IMR-90 (cell line): ENCODE data around the gene MRPL12. TPM values are rescaled to one million over a fixed set of nuclear protein-coding genes. Genes with fewer than 3 reads are reported as not detected.

Experiments used
- ATAC-seq: fragments of 200-7000 bp; cut with Tn5 transposase; 2 replicates; pipeline ENCODE4 v1.9.1; 2020; ENCODE audit warnings: low read depth, mild to moderate bottlenecking, moderate library complexity
- BruUV-seq: library from RNA; stranded (reverse); fragments of 400-500 nt; replicated peaks from 2 replicates; lab custom pipeline; 2021; lab: Mats Ljungman, UMichigan
- CTCF ChIA-PET: fragments of 300-600 bp; formaldehyde crosslinking; extraction: SDS; loops from one replicate; lab custom pipeline; 2021; ENCODE audit warnings: antibody characterized with exemption; lab: Yijun Ruan, JAX
- POLR2A ChIA-PET: fragments of 300-600 bp; sonication (Branson Sonifier 250); formaldehyde crosslinking; loops from one replicate; lab custom pipeline; 2022; ENCODE audit warnings: antibody characterized with exemption; ENCODE audit not compliant: unreplicated experiment; lab: Charles Lee
- DNase-seq: peaks from one replicate; pipeline ENCODE4 v3.0.0; 2013
- H2AFZ ChIP-seq: replicated peaks from 2 replicates; pipeline ENCODE3; 2013; ENCODE audit warnings: low read length, mild to moderate bottlenecking; ENCODE audit not compliant: poor library complexity
- H2AK5ac ChIP-seq: 2 replicates; pipeline ENCODE4 v1.6.1; 2013; ENCODE audit warnings: low read depth, low read length, inconsistent platforms
- H2AK9ac ChIP-seq: replicated peaks from 2 replicates; pipeline ENCODE3; 2013; ENCODE audit warnings: mild to moderate bottlenecking, low read depth, low read length, moderate library complexity; ENCODE audit not compliant: poor library complexity
- H2BK120ac ChIP-seq: 2 replicates; pipeline ENCODE4 v1.6.1; 2013; ENCODE audit warnings: low read depth, low read length, inconsistent platforms
- H2BK15ac ChIP-seq: 3 replicates; pipeline ENCODE4 v1.6.1; 2013; ENCODE audit warnings: low read depth, low read length, inconsistent platforms
- H2BK20ac ChIP-seq: 2 replicates; pipeline ENCODE4 v1.6.1; 2013; ENCODE audit warnings: low read depth, mild to moderate bottlenecking, inconsistent platforms, low read length, moderate library complexity
- H2BK5ac ChIP-seq: 2 replicates; pipeline ENCODE4 v1.6.1; 2013; ENCODE audit warnings: mild to moderate bottlenecking, low read depth, low read length, inconsistent platforms; ENCODE audit not compliant: poor library complexity, severe bottlenecking
- H3K14ac ChIP-seq: replicated peaks from 2 replicates; pipeline ENCODE4 v1.6.1; 2013; ENCODE audit warnings: low read depth, low read length, inconsistent platforms
- H3K18ac ChIP-seq: 2 replicates; pipeline ENCODE4 v1.6.1; 2013; ENCODE audit warnings: low read depth, low read length, control low read depth
- H3K23ac ChIP-seq: 2 replicates; pipeline ENCODE4 v1.6.1; 2013; ENCODE audit warnings: low read depth, low read length, inconsistent platforms
- H3K27ac ChIP-seq: 2 replicates; pipeline ENCODE4 v1.5.1; 2013; ENCODE audit warnings: mild to moderate bottlenecking, control low read depth, low read length; ENCODE audit not compliant: insufficient read depth
- H3K27me3 ChIP-seq: 2 replicates; pipeline ENCODE4 v1.6.1; 2013; ENCODE audit warnings: low read length; ENCODE audit not compliant: control insufficient read depth, insufficient read depth
- H3K36me3 ChIP-seq: 2 replicates; pipeline ENCODE4 v1.6.1; 2013; ENCODE audit warnings: low read length, mixed read lengths; ENCODE audit not compliant: control insufficient read depth, insufficient read depth
- H3K4ac ChIP-seq: 2 replicates; pipeline ENCODE4 v1.6.1; 2013; ENCODE audit warnings: low read depth, low read length, inconsistent platforms
- H3K4me1 ChIP-seq: 2 replicates; pipeline ENCODE4 v1.6.1; 2013; ENCODE audit warnings: low read length, mixed read lengths; ENCODE audit not compliant: control insufficient read depth, insufficient read depth
- H3K4me2 ChIP-seq: 2 replicates; pipeline ENCODE4 v1.6.1; 2013; ENCODE audit warnings: low read depth, mild to moderate bottlenecking, control low read depth, low read length, moderate library complexity
- H3K4me3 ChIP-seq: 2 replicates; pipeline ENCODE4 v1.5.1; 2013; ENCODE audit warnings: low read depth, mild to moderate bottlenecking, control low read depth, low read length, moderate library complexity; ENCODE audit not compliant: insufficient read depth
- H3K56ac ChIP-seq: 2 replicates; pipeline ENCODE4 v1.6.1; 2013; ENCODE audit warnings: low read length, inconsistent platforms; ENCODE audit not compliant: insufficient read depth; ENCODE audit errors: extremely low read depth
- H3K79me1 ChIP-seq, 2 experiments: 2 replicates each; pipeline ENCODE4 v1.6.1; 2013; ENCODE audit warnings: low read length in 2 of 2, inconsistent platforms in 1 of 2, low read depth in 1 of 2
- H3K9ac ChIP-seq: 2 replicates; pipeline ENCODE4 v1.6.1; 2013; ENCODE audit warnings: low read depth, low read length, control low read depth
- H3K9me1 ChIP-seq: 2 replicates; pipeline ENCODE4 v1.6.1; 2013; ENCODE audit warnings: low read length, inconsistent platforms; ENCODE audit not compliant: insufficient read depth
- H3K9me3 ChIP-seq: 2 replicates; pipeline ENCODE4 v1.6.1; 2013; ENCODE audit warnings: low read length; ENCODE audit not compliant: control insufficient read depth, insufficient read depth
- H4K20me1 ChIP-seq: 2 replicates; pipeline ENCODE4 v1.6.1; 2013; ENCODE audit warnings: low read length, inconsistent platforms; ENCODE audit not compliant: insufficient read depth
- H4K5ac ChIP-seq: 2 replicates; pipeline ENCODE4 v1.6.1; 2013; ENCODE audit warnings: mild to moderate bottlenecking, low read depth, low read length, control low read depth
- H4K8ac ChIP-seq, 2 experiments: 2 replicates each; pipeline ENCODE4 v1.6.1; 2013; ENCODE audit warnings: low read depth in 2 of 2, low read length in 2 of 2, control low read depth in 1 of 2, inconsistent platforms in 1 of 2
- H4K91ac ChIP-seq: 2 replicates; pipeline ENCODE4 v1.6.1; 2013; ENCODE audit warnings: low read depth, low read length, inconsistent platforms; ENCODE audit not compliant: insufficient read depth
- BHLHE40 ChIP-seq: fragments of 150-350 bp; IDR thresholded peaks from 2 replicates; pipeline ENCODE4 v1.6.1; 2016; ENCODE audit warnings: mild to moderate bottlenecking, low read depth, low read length
- CEBPB ChIP-seq: IDR thresholded peaks from 2 replicates; pipeline ENCODE4 v1.6.1; 2012; ENCODE audit warnings: low read depth, low read length, improper control_type of control experiment
- FOS ChIP-seq: fragments of 150-350 bp; IDR thresholded peaks from 2 replicates; pipeline ENCODE4 v1.6.1; 2016; ENCODE audit warnings: low read depth, low read length
- MAZ ChIP-seq: IDR thresholded peaks from 2 replicates; pipeline ENCODE4 v1.6.1; 2012; ENCODE audit warnings: low read depth, mild to moderate bottlenecking, low read length, improper control_type of control experiment, moderate library complexity, borderline replicate concordance
- POLR2A ChIP-seq: IDR thresholded peaks from 2 replicates; pipeline ENCODE4 v1.6.1; 2012; ENCODE audit warnings: mild to moderate bottlenecking, low read depth, low read length
- RAD21 ChIP-seq: IDR thresholded peaks from 2 replicates; pipeline ENCODE4 v1.6.1; 2012; ENCODE audit warnings: low read length, improper control_type of control experiment
- RCOR1 ChIP-seq: IDR thresholded peaks from 2 replicates; pipeline ENCODE4 v1.6.1; 2012; ENCODE audit warnings: mild to moderate bottlenecking, low read length, improper control_type of control experiment; ENCODE audit not compliant: insufficient replicate concordance
- RFX5 ChIP-seq: IDR thresholded peaks from 2 replicates; pipeline ENCODE4 v1.8.0; 2012; ENCODE audit warnings: low read depth, mild to moderate bottlenecking, low read length, moderate library complexity
- SMC3 ChIP-seq: fragments of 150-350 bp; IDR thresholded peaks from 2 replicates; pipeline ENCODE4 v1.6.1; 2016; ENCODE audit warnings: low read depth, mild to moderate bottlenecking, antibody characterized with exemption, low read length, moderate library complexity
- WGBS, 2 experiments: methylation state at CpG; one replicate each; pipeline versions ENCODE4 v1.1.5 to v1.1.7; 2013; ENCODE audit warnings: missing lambda C conversion rate in 2 of 2; ENCODE audit not compliant: insufficient read length in 1 of 2; ENCODE audit errors: extremely low coverage in 2 of 2; 5-methylcytosine and 5-hydroxymethylcytosine counted together
- dilution Hi-C: fragments of 300-500 bp; cut with HindIII; formaldehyde crosslinking; loops from one replicate; pipeline ENCODE4 v1.14.3; 2018; ENCODE audit warnings: low sequenced_read_pairs; ENCODE audit not compliant: unreplicated experiment
- in situ Hi-C: fragments of 300-500 bp; cut with MboI; formaldehyde crosslinking; loops from 3 replicates; pipeline ENCODE4 v1.14.3; 2019; ENCODE audit warnings: low sequenced_read_pairs, inconsistent platforms, mixed read lengths
- intact Hi-C: fragments of 100-400 bp; cut with micrococcal nuclease; formaldehyde crosslinking; loops from 2 replicates; pipeline ENCODE4 v1.10.0; 2022
- polyA plus RNA-seq, 3 experiments: library from polyadenylated mRNA; depleted of rRNA; stranded (reverse); fragments of >200 nt; gene quantifications; 2 replicates each; pipeline ENCODE4 v1.2.3, GENCODE V29; 2012; ENCODE audit warnings: low replicate concordance in 1 of 3
- total RNA-seq: library from RNA; depleted of rRNA; stranded (reverse); fragments of >200 nt; gene quantifications from 2 replicates; pipeline ENCODE4 v1.2.3, GENCODE V29; 2012
- TF ChIP-seq, protein P1 (sequence below): fragments of 150-350 bp; IDR thresholded peaks from 2 replicates; pipeline ENCODE4 v1.6.1; 2016; ENCODE audit warnings: low read depth, mild to moderate bottlenecking, low read length, moderate library complexity, borderline replicate concordance
- TF ChIP-seq, protein P2 (sequence below): conservative IDR thresholded peaks from 2 replicates; pipeline ENCODE4 v1.5.1; 2012; ENCODE audit warnings: mild to moderate bottlenecking, low read depth, low read length, improper control_type of control experiment
- TF ChIP-seq, protein P3 (sequence below): fragments of 150-350 bp; IDR thresholded peaks from 2 replicates; pipeline ENCODE4 v1.6.1; 2017; ENCODE audit warnings: mild to moderate bottlenecking, antibody characterized with exemption, low read length, low read depth

The MRPL12 gene
- total and polyA plus RNA-seq, 2 of the 4 experiments (the other 2 are of a cell fraction) = 17.2 to 111 TPM

DNA sequence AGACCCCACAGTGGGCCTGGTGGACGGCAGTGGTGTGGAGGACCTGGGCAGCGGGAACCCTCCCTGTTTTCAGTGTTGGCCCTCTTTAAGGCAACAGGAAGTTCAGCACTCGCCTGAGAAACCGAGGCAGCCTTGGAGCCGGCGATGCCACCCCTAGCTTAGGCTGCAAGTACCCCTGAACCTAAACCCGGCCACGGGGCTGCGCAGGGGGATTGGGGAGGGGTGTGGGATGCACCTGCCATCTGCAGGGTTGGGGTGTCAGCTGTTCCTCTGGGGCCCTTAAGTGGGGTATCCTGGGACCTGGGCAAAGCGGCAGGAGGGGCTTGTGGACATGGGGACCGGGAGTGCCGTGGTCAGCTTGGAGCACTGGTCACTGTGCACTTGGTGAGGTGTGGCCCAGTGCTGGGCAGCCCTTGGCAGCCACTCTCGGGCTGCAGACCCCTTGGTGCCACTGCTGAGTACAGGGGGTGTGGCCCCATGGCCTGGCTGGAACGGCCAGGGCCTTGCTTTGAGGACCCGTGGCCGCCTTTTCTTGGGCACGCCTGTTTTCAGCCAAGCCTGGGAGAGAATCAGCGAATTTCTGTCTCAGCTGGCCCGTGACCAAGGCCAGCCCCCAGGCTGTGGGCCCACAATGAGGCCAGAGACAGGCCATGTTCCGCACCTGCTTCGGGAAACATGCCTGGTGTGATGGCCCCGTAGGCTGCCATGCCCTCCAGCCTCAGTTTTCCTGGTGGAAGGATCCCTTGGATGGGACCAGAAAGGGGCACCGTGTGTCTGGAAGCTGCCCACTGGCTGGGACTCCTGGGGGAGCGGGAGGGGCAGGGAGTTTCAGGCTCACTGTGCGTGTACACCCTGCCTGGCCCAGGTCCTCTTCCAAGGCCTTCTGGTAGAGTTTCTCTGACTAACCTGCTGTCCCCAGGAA, 4.8 kb downstream of the MRPL12 start (continued):
- no peak for TF ChIP-seq RCOR1

DNA sequence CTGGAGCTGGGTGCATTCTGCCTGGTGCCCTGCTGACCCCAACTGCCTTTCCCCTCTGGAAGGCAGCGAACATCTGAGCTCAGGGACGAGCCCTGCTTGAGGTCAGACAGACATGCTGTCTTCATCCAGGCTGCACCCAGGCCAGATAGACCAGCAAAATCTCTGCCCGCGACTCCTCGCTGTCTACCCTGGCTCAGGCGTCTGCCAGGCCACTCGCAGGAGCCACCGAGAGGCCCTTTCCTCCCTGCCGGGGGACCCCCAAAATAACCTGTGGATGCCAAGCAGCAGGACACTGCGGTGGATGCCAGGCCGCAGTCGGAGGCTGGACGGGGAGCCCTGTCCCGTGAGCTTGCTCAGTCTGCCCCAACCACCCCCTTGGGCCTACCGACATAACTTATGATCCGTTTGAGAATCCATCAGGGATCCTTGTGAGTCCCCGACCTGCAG, 5.6 kb downstream of the MRPL12 start:
- Histone ChIP-seq H3K79me1 (peaks cover 19 to 47% of the 10 kb centered on the region in 2 experiments), H3K9ac (no peak overlapping the region), H3K14ac (no peak overlapping the region), H2BK5ac (no peak overlapping the region), H3K23ac (no peak overlapping the region), H3K36me3 (peaks cover 16% of the 10 kb centered on the region), H4K20me1 (peaks cover 3% of the 10 kb centered on the region), H3K4me3 (no peak overlapping the region), H2AK9ac (no peak overlapping the region), H3K56ac (no peak overlapping the region), H3K9me1 (peaks cover 8% of the 10 kb centered on the region), H4K5ac (no peak overlapping the region), H2AK5ac (no peak overlapping the region), H3K4ac (no peak overlapping the region), H2BK15ac (no peak overlapping the region), H3K18ac (no peak overlapping the region), H2AFZ (no peak overlapping the region), H3K27ac (no peak overlapping the region), H3K4me1 (peaks cover 23% of the 10 kb centered on the region), H3K27me3 (no peaks in the 10 kb centered on the region), H2BK20ac (no peak overlapping the region), H4K8ac (no peak overlapping the region), H3K9me3 (no peaks in the 10 kb centered on the region), H2BK120ac (no peak overlapping the region), H3K4me2 (no peak overlapping the region), H4K91ac (no peak overlapping the region)
- in situ Hi-C loops (no loop called here), intact Hi-C loops (no loop called here), dilution Hi-C loops (no loop called here)
- DNase-seq = no peak
- ATAC-seq = no peak
- ChIA-PET CTCF (no interaction called here), POLR2A (no interaction called here)
- WGBS, 2 experiments = 86% methylated on average over 14 of the region's 17 CpGs; no CpG with 5 or more reads in 1 of the 2 experiments
- no TSS peak for BruUV-seq
- TF ChIP-seq BHLHE40 = no peak
- TF ChIP-seq RAD21 = no peak
- no peak for TF ChIP-seq FOS
- TF ChIP-seq, protein P1, sequence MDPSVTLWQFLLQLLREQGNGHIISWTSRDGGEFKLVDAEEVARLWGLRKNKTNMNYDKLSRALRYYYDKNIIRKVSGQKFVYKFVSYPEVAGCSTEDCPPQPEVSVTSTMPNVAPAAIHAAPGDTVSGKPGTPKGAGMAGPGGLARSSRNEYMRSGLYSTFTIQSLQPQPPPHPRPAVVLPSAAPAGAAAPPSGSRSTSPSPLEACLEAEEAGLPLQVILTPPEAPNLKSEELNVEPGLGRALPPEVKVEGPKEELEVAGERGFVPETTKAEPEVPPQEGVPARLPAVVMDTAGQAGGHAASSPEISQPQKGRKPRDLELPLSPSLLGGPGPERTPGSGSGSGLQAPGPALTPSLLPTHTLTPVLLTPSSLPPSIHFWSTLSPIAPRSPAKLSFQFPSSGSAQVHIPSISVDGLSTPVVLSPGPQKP = no peak
- no peak for TF ChIP-seq RFX5
- TF ChIP-seq, protein P2, sequence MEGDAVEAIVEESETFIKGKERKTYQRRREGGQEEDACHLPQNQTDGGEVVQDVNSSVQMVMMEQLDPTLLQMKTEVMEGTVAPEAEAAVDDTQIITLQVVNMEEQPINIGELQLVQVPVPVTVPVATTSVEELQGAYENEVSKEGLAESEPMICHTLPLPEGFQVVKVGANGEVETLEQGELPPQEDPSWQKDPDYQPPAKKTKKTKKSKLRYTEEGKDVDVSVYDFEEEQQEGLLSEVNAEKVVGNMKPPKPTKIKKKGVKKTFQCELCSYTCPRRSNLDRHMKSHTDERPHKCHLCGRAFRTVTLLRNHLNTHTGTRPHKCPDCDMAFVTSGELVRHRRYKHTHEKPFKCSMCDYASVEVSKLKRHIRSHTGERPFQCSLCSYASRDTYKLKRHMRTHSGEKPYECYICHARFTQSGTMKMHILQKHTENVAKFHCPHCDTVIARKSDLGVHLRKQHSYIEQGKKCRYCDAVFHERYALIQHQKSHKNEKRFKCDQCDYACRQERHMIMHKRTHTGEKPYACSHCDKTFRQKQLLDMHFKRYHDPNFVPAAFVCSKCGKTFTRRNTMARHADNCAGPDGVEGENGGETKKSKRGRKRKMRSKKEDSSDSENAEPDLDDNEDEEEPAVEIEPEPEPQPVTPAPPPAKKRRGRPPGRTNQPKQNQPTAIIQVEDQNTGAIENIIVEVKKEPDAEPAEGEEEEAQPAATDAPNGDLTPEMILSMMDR = no peak
- TF ChIP-seq RCOR1 = no peak
- no peak for TF ChIP-seq CEBPB
- TF ChIP-seq POLR2A = no peak
- no peak for TF ChIP-seq SMC3
- no peak for TF ChIP-seq MAZ
- TF ChIP-seq, protein P3, sequence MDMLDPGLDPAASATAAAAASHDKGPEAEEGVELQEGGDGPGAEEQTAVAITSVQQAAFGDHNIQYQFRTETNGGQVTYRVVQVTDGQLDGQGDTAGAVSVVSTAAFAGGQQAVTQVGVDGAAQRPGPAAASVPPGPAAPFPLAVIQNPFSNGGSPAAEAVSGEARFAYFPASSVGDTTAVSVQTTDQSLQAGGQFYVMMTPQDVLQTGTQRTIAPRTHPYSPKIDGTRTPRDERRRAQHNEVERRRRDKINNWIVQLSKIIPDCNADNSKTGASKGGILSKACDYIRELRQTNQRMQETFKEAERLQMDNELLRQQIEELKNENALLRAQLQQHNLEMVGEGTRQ = no peak
